Measurements from ENCODE around the gene SEMA3D. TPM values are rescaled to one million over a fixed set of nuclear protein-coding genes. Genes with fewer than 3 reads are reported as not detected.

Gene SEMA3D
- total RNA-seq, 1 experiment from 2014 or later: 0.61 TPM

DNA sequence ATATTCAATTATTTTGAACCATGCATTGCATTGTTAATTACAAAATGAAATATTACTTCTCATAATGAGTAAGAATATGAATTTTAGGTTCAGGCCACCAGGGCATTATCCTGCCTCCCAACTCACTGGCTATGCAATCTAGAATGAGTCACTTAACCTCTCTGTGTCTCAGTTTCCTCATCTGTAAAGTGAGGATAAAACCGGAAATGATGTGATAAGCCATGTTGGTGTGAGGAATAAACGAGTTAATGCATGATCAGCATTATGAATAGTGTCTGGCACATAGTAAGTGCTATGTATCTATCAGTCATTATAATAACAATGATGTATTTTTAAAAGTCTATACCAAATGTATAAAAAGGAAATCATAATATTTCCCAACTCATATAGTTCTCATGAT lies 85.5 kb downstream of the SEMA3D start:
- H3K9me3 Mint-ChIP-seq (ENCODE audit: unreplicated experiment): no peaks in the 10 kb centered on the region
- H3K27me3 Mint-ChIP-seq (ENCODE audit: insufficient read depth, unreplicated experiment): no peaks in the 10 kb centered on the region
- Histone ChIP-seq H3K27me3 (replicated peaks; ENCODE audit: control insufficient read depth, insufficient read depth, low read length) (no peaks in the 10 kb centered on the region), H3K4me3 (ENCODE audit: low read depth, low read length) (no peak overlapping the region), H3K36me3 (ENCODE audit: control insufficient read depth, insufficient read depth, low read length) (no peaks in the 10 kb centered on the region), H3K9me3 (no peaks in the 10 kb centered on the region), H3K4me1 (peaks cover 4% of the 10 kb centered on the region; the same call in 1 of the 2 replicates)
- no peak for DNase-seq
- H3K4me3 Mint-ChIP-seq (ENCODE audit: unreplicated experiment): no peak overlapping the region
- intact Hi-C loops (cut with micrococcal nuclease; ENCODE audit: unreplicated experiment): no loop called here
- H3K27ac Mint-ChIP-seq (ENCODE audit: unreplicated experiment): no peak overlapping the region
- peaks cover 6% of the 10 kb centered on the region for H3K4me1 Mint-ChIP-seq (ENCODE audit: low read depth, unreplicated experiment)
- ChIA-PET CTCF (no interaction called here), POLR2A (no interaction called here)
- BruUV-seq (replicated peaks): no TSS peak
- no peaks in the 10 kb centered on the region for H3K36me3 Mint-ChIP-seq (ENCODE audit: insufficient read depth, unreplicated experiment)
- TF ChIP-seq, protein P1, sequence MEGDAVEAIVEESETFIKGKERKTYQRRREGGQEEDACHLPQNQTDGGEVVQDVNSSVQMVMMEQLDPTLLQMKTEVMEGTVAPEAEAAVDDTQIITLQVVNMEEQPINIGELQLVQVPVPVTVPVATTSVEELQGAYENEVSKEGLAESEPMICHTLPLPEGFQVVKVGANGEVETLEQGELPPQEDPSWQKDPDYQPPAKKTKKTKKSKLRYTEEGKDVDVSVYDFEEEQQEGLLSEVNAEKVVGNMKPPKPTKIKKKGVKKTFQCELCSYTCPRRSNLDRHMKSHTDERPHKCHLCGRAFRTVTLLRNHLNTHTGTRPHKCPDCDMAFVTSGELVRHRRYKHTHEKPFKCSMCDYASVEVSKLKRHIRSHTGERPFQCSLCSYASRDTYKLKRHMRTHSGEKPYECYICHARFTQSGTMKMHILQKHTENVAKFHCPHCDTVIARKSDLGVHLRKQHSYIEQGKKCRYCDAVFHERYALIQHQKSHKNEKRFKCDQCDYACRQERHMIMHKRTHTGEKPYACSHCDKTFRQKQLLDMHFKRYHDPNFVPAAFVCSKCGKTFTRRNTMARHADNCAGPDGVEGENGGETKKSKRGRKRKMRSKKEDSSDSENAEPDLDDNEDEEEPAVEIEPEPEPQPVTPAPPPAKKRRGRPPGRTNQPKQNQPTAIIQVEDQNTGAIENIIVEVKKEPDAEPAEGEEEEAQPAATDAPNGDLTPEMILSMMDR (IDR thresholded peaks at IDR 0.05; ENCODE audit: insufficient read depth in 1 of 2, low read depth in 1 of 2, low read length in 1 of 2, severe bottlenecking in 1 of 2, unreplicated experiment in 1 of 2): no peak

DNA sequence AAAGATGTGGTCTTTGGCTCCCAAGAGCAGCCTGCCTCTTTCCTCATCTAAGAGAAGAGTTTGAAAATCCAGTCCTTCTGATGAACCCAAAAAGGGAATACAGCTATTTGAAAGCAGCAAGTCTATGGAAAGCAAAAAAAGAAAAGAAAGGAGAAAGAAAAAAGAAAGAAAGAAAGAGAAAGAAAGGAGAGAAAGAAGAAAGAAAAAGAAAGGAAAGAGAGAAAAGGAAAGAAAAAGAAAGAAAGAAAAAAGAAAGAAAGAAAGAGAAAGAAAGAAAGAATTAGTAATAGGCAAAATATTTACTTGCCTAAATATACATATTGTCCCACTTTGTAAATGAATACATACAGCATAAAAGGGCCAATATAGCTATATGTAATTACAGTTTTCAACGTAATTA lies 89.0 kb downstream of the SEMA3D start:
- Histone ChIP-seq H3K4me3 (ENCODE audit: low read depth, low read length) (no peak overlapping the region), H3K9me3 (no peaks in the 10 kb centered on the region), H3K27me3 (replicated peaks; ENCODE audit: control insufficient read depth, insufficient read depth, low read length) (no peaks in the 10 kb centered on the region), H3K4me1 (no peaks in the 10 kb centered on the region), H3K36me3 (ENCODE audit: control insufficient read depth, insufficient read depth, low read length) (no peaks in the 10 kb centered on the region)
- TF ChIP-seq, protein P1 (IDR thresholded peaks at IDR 0.05; ENCODE audit: insufficient read depth in 1 of 2, low read depth in 1 of 2, low read length in 1 of 2, severe bottlenecking in 1 of 2, unreplicated experiment in 1 of 2): no peak
- no peak for DNase-seq
- Mint-ChIP-seq H3K27ac (ENCODE audit: unreplicated experiment) (no peak overlapping the region), H3K27me3 (ENCODE audit: insufficient read depth, unreplicated experiment) (no peaks in the 10 kb centered on the region), H3K9me3 (ENCODE audit: unreplicated experiment) (no peaks in the 10 kb centered on the region), H3K4me3 (ENCODE audit: unreplicated experiment) (no peak overlapping the region), H3K36me3 (ENCODE audit: insufficient read depth, unreplicated experiment) (no peaks in the 10 kb centered on the region), H3K4me1 (ENCODE audit: low read depth, unreplicated experiment) (no peaks in the 10 kb centered on the region)
- ChIA-PET POLR2A (no interaction called here), CTCF (no interaction called here)
- BruUV-seq (replicated peaks): no TSS peak
- intact Hi-C loops (cut with micrococcal nuclease; ENCODE audit: unreplicated experiment): no loop called here

GRCh38 chr7:85095806-85096205 lies 91.0 kb downstream of the SEMA3D start:
- Histone ChIP-seq H3K4me3 (ENCODE audit: low read depth, low read length) (no peak overlapping the region), H3K36me3 (ENCODE audit: control insufficient read depth, insufficient read depth, low read length) (no peaks in the 10 kb centered on the region), H3K27me3 (replicated peaks; ENCODE audit: control insufficient read depth, insufficient read depth, low read length) (no peaks in the 10 kb centered on the region), H3K4me1 (no peaks in the 10 kb centered on the region), H3K9me3 (no peaks in the 10 kb centered on the region)
- ChIA-PET CTCF (no interaction called here), POLR2A (no interaction called here)
- no peaks in the 10 kb centered on the region for H3K36me3 Mint-ChIP-seq (ENCODE audit: insufficient read depth, unreplicated experiment)
- no peaks in the 10 kb centered on the region for H3K4me1 Mint-ChIP-seq (ENCODE audit: low read depth, unreplicated experiment)
- H3K4me3 Mint-ChIP-seq (ENCODE audit: unreplicated experiment): no peak overlapping the region
- intact Hi-C loops (cut with micrococcal nuclease; ENCODE audit: unreplicated experiment): no loop called here
- peaks cover 4% of the 10 kb centered on the region for H3K27me3 Mint-ChIP-seq (ENCODE audit: insufficient read depth, unreplicated experiment)
- BruUV-seq (replicated peaks): no TSS peak
- TF ChIP-seq, protein P1 (IDR thresholded peaks at IDR 0.05; ENCODE audit: insufficient read depth in 1 of 2, low read depth in 1 of 2, low read length in 1 of 2, severe bottlenecking in 1 of 2, unreplicated experiment in 1 of 2): no peak
- H3K27ac Mint-ChIP-seq (ENCODE audit: unreplicated experiment): no peak overlapping the region
- DNase-seq: no peak
- H3K9me3 Mint-ChIP-seq (ENCODE audit: unreplicated experiment): no peaks in the 10 kb centered on the region

Data from Caco-2 (cell line).